Measurements from ENCODE around the gene SLC26A1.

GRCh38 chr4:952881-953573, 40.2 kb downstream of the SLC26A1 start:
- TF ChIP-seq CTCF (IDR thresholded peaks at IDR 0.05), result no peak
- TF ChIP-seq POLR2AphosphoS5 (IDR thresholded peaks at IDR 0.05), result no peak
- no peak for TF ChIP-seq POLR2A (IDR thresholded peaks at IDR 0.05)
